HG02798 (cell line): ENCODE results near the gene CROT.
"Not testable (repeated sequence)": the region's sequence is repeated elsewhere in the genome, so short reads cannot be mapped to it uniquely, and the experiment has no call there.

Experiments
- ATAC-seq: cut with Tn5 transposase; IDR thresholded peaks from one replicate; pipeline ENCODE4 v1.9.1; 2021; ENCODE audit warnings: mild to moderate bottlenecking; ENCODE audit not compliant: unreplicated experiment, poor library complexity

Gene CROT

GRCh38 chr7:87345166-87345927, at the start of gene CROT:
CROT (plus strand) TSS chr7:87345664; CDS start chr7:87349069, 3,405 bp downstream.
- peak; percentile 98 for ATAC-seq

GRCh38 chr7:87300756-87301155, 44.7 kb upstream of the CROT start:
- ATAC-seq = no peak

- no peak for ATAC-seq
Measured at GRCh38 chr7:87310790-87311419, 34.6 kb upstream of the CROT start.

GRCh38 chr7:87312215-87312865, 33.1 kb upstream of the CROT start:
- ATAC-seq = peak; percentile 63

- peak; percentile 90 for ATAC-seq
Measured at GRCh38 chr7:87316097-87316700, 29.3 kb upstream of the CROT start.

GRCh38 chr7:87316846-87317552, 28.5 kb upstream of the CROT start:
- no peak for ATAC-seq

GRCh38 chr7:87317691-87318245, 27.7 kb upstream of the CROT start:
- ATAC-seq = no peak

GRCh38 chr7:87318741-87319140, 26.7 kb upstream of the CROT start:
- no peak for ATAC-seq

- not testable (repeated sequence) for ATAC-seq
Measured at GRCh38 chr7:87319154-87319581, 26.3 kb upstream of the CROT start.

- ATAC-seq = no peak
Measured at GRCh38 chr7:87322912-87323311, 22.6 kb upstream of the CROT start.

- ATAC-seq = no peak
Measured at GRCh38 chr7:87325576-87326370, 19.7 kb upstream of the CROT start.

- no peak for ATAC-seq
Measured at GRCh38 chr7:87328281-87328680, 17.2 kb upstream of the CROT start.

- no peak for ATAC-seq
Measured at GRCh38 chr7:87330316-87330715, 15.1 kb upstream of the CROT start.

- no peak for ATAC-seq
Measured at GRCh38 chr7:87330942-87331341, 14.5 kb upstream of the CROT start.

GRCh38 chr7:87331687-87332252, 13.7 kb upstream of the CROT start:
- no peak for ATAC-seq

GRCh38 chr7:87332321-87332720, 13.1 kb upstream of the CROT start:
- no peak for ATAC-seq

- ATAC-seq = no peak
Measured at GRCh38 chr7:87336136-87336535, 9.3 kb upstream of the CROT start.

GRCh38 chr7:87337331-87337730, 8.1 kb upstream of the CROT start:
- ATAC-seq = no peak

- ATAC-seq = no peak
Measured at GRCh38 chr7:87339373-87339897, 6.0 kb upstream of the CROT start.
